ENCODE measurements around the gene ATXN7L1. TPM values are rescaled to one million over a fixed set of nuclear protein-coding genes. Genes with fewer than 3 reads are reported as not detected.

The ATXN7L1 gene
- total and polyA plus RNA-seq, 2 of the 8 experiments (the other 6 are each of a cell fraction or from before 2014, with no cell fraction given): 14.3 to 34.0 TPM

- Histone ChIP-seq H3K4me2 (ENCODE audit: insufficient read depth in 1 of 2, low read depth in 2 of 2, low read length in 2 of 2) (no peak overlapping the region), H3K4ac (replicated peaks; ENCODE audit: insufficient read length, low read depth, low read length) (no peak overlapping the region), H2BK120ac (replicated peaks; ENCODE audit: low read depth, low read length) (no peak overlapping the region), H3K14ac (ENCODE audit: insufficient read length) (no peak overlapping the region), H4K91ac (replicated peaks; ENCODE audit: insufficient read length, low read length) (no peak overlapping the region), H4K8ac (ENCODE audit: extremely low read depth, insufficient read depth, low read length) (no peak overlapping the region), H3K79me1 (ENCODE audit: low read depth, low read length) (no peaks in the 10 kb centered on the region), H3K36me3 (ENCODE audit: control insufficient read depth in 2 of 4, insufficient read depth in 4 of 4, low read length in 3 of 4) (no peaks in the 10 kb centered on the region; a peak in 1 of 8 replicates), H3K56ac (replicated peaks; ENCODE audit: insufficient read length, low read depth, low read length) (no peak overlapping the region), H3K79me2 (ENCODE audit: control insufficient read depth in 1 of 2, insufficient read depth in 2 of 2, low read length in 2 of 2) (no peaks in the 10 kb centered on the region), H2BK5ac (ENCODE audit: low read depth, low read length) (no peak overlapping the region), H3K27ac (ENCODE audit: low read depth, low read length) (no peak overlapping the region), H3K4me3 (ENCODE audit: extremely low read depth in 1 of 4, insufficient read depth in 2 of 4, low read depth in 3 of 4, low read length in 4 of 4) (no peak overlapping the region), H3K4me1 (replicated peaks in 1 of 4; ENCODE audit: control insufficient read depth in 3 of 4, insufficient read depth in 4 of 4, low read length in 3 of 4) (peaks cover 1 to 13% (median 8%) of the 10 kb centered on the region in 4 experiments; a peak in 4 of 7 replicates), H2AFZ (ENCODE audit: low read length) (no peak overlapping the region), H3K23ac (ENCODE audit: insufficient read length) (no peak overlapping the region), H3K27me3 (replicated peaks in 1 of 4; ENCODE audit: control insufficient read depth in 3 of 4, extremely low read depth in 1 of 4, insufficient read depth in 3 of 4, low read length in 3 of 4) (no peaks in the 10 kb centered on the region), H3K9me3 (ENCODE audit: insufficient read depth in 2 of 2, low read depth in 1 of 2, low read length in 1 of 2) (no peaks in the 10 kb centered on the region), H2BK15ac (ENCODE audit: low read length) (no peak overlapping the region), H4K20me1 (replicated peaks in 1 of 2; ENCODE audit: control insufficient read depth in 1 of 2, insufficient read depth in 2 of 2, low read length in 2 of 2) (no peaks in the 10 kb centered on the region), H3K18ac (ENCODE audit: extremely low read depth, low read length) (no peak overlapping the region), H2BK12ac (ENCODE audit: low read depth, low read length) (no peak overlapping the region), H4K5ac (ENCODE audit: insufficient read length, low read depth, low read length) (no peak overlapping the region), H3K9ac (replicated peaks in 1 of 4; ENCODE audit: extremely low read depth in 1 of 4, low read depth in 3 of 4, low read length in 3 of 4) (no peak overlapping the region), H3K23me2 (ENCODE audit: low read depth, low read length) (no peaks in the 10 kb centered on the region; the same call in 1 of the 2 replicates), H2BK20ac (ENCODE audit: low read length) (no peak overlapping the region), H2AK5ac (ENCODE audit: low read depth, low read length) (no peak overlapping the region)
- 58% methylated on average over 2 of the region's 2 CpGs; no CpG with 5 or more reads in 1 of the 2 experiments for WGBS, 2 experiments (ENCODE audit: extremely low coverage in 1 of 2, insufficient coverage in 1 of 2, insufficient read length in 1 of 2, insufficient replicate concordance in 2 of 2, low coverage in 1 of 2, low lambda C conversion rate in 2 of 2, missing lambda C conversion rate in 1 of 2)
- no peak for FAIRE-seq
- POLR2A ChIA-PET (ENCODE audit: partially characterized antibody): no interaction called here
- no peak for DNase-seq (ENCODE audit: low read depth in 1 of 2, low spot score in 2 of 2)
- CTCF ChIA-PET (ENCODE audit: partially characterized antibody): interaction anchor here (0.6 to 22.6 kb wide), 6 partner anchors 8 to 286 kb away, joined by 3 to 307 read pairs (median 81); no protein-coding TSS in a partner anchor
- TF ChIP-seq KDM4A (IDR thresholded peaks at IDR 0.05; ENCODE audit: low read depth, low read length, severe bottlenecking) (no peak), CBX5 (IDR thresholded peaks at IDR 0.05; ENCODE audit: low read depth, low read length) (no peak), CEBPB (IDR thresholded peaks at IDR 0.05; ENCODE audit: low read depth, low read length) (no peak), EGR1 (IDR thresholded peaks at IDR 0.05; ENCODE audit: borderline replicate concordance, low read depth, low read length) (no peak), YY1 (IDR thresholded peaks at IDR 0.05; ENCODE audit: low read depth, low read length) (no peak), SIRT6 (IDR thresholded peaks at IDR 0.05; ENCODE audit: low read length) (no peak), BCL11A (IDR thresholded peaks at IDR 0.05; ENCODE audit: low read depth in 2 of 2, low read length in 2 of 2) (no peak), SRF (IDR thresholded peaks at IDR 0.05; ENCODE audit: low read depth, low read length) (no peak), EZH2 (IDR thresholded peaks at IDR 0.05; ENCODE audit: low read depth, low read length, severe bottlenecking) (no peak), CTCF (IDR thresholded peaks at IDR 0.05; ENCODE audit: control extremely low read depth in 1 of 3, insufficient read depth in 1 of 3, low read depth in 1 of 3, low read length in 3 of 3) (no peak), POU5F1 (IDR thresholded peaks at IDR 0.05; ENCODE audit: low read depth, low read length) (no peak), BRCA1 (IDR thresholded peaks at IDR 0.05; ENCODE audit: low read depth, low read length) (no peak), RBBP5 (IDR thresholded peaks at IDR 0.05; ENCODE audit: borderline replicate concordance, low read depth, low read length) (no peak)
Measured at GRCh38 chr7:105756367-105756766, 120.0 kb downstream of the ATXN7L1 start.

All from H1 (cell line).